Measurements from ENCODE around the gene SLC4A1.
"Not testable (repeated sequence)": the region's sequence is repeated elsewhere in the genome, so short reads cannot be mapped to it uniquely, and the experiment has no call there.

The SLC4A1 gene

GRCh38 chr17:44255915-44256314 lies 12.0 kb downstream of the SLC4A1 start:
- DNase-seq = no peak

GRCh38 chr17:44254361-44255095 lies 13.4 kb downstream of the SLC4A1 start:
- no peak for DNase-seq

GRCh38 chr17:44253006-44253405 lies 14.9 kb downstream of the SLC4A1 start:
- DNase-seq = no peak

- no peak for DNase-seq
Observed at GRCh38 chr17:44251062-44251461, 16.9 kb downstream of the SLC4A1 start.

- DNase-seq = no peak
Observed at GRCh38 chr17:44249501-44250246, 18.3 kb downstream of the SLC4A1 start.

- no peak for DNase-seq
Observed at GRCh38 chr17:44247876-44248736, 19.8 kb downstream of the SLC4A1 start.

GRCh38 chr17:44247440-44247841 lies 20.5 kb downstream of the SLC4A1 start:
- DNase-seq = no peak

GRCh38 chr17:44241106-44241624 lies 26.8 kb downstream of the SLC4A1 start:
- no peak for DNase-seq

- not testable (repeated sequence) for DNase-seq
Observed at GRCh38 chr17:44237886-44238285, 30.0 kb downstream of the SLC4A1 start.

- DNase-seq = no peak
Observed at GRCh38 chr17:44236444-44236991, 31.4 kb downstream of the SLC4A1 start.

GRCh38 chr17:44235583-44235936 lies 32.4 kb downstream of the SLC4A1 start:
- DNase-seq = no peak

GRCh38 chr17:44233582-44233981 lies 34.4 kb downstream of the SLC4A1 start:
- no peak for DNase-seq

- DNase-seq = no peak
Observed at GRCh38 chr17:44232061-44232460, 35.9 kb downstream of the SLC4A1 start.

GRCh38 chr17:44230140-44230539 lies 37.8 kb downstream of the SLC4A1 start:
- DNase-seq = no peak

GRCh38 chr17:44229090-44229489 lies 38.8 kb downstream of the SLC4A1 start:
- DNase-seq = no peak

GRCh38 chr17:44223541-44224071 lies 44.3 kb downstream of the SLC4A1 start:
- no peak for DNase-seq

- peak; percentile 67 for DNase-seq
Observed at GRCh38 chr17:44222112-44222869, 45.6 kb downstream of the SLC4A1 start.

- no peak for DNase-seq
Observed at GRCh38 chr17:44221862-44222111, 46.1 kb downstream of the SLC4A1 start.

GRCh38 chr17:44221084-44221861 lies 46.7 kb downstream of the SLC4A1 start:
- peak; percentile 27 for DNase-seq

GRCh38 chr17:44220213-44221083 lies 47.5 kb downstream of the SLC4A1 start:
- no peak for DNase-seq
